H1 (cell line): ENCODE measurements around the gene DNAJB1. TPM values are rescaled to one million over a fixed set of nuclear protein-coding genes. Genes with fewer than 3 reads are reported as not detected.

Experiments used
- CTCF ChIA-PET: fragments of 300-600 bp; sonication (Branson Sonifier 250); formaldehyde crosslinking; loops from one replicate; lab custom pipeline; 2021; ENCODE audit not compliant: partially characterized antibody; lab: Charles Lee
- POLR2A ChIA-PET: fragments of 300-600 bp; sonication (Branson Sonifier 250); formaldehyde crosslinking; loops from one replicate; lab custom pipeline; 2021; ENCODE audit warnings: inconsistent platforms; ENCODE audit not compliant: partially characterized antibody; lab: Charles Lee
- DNase-seq, 2 experiments: peaks; one replicate each; pipeline versions ENCODE4 v3.0.0 to v3.0.0-alpha.2; 2010 to 2022; ENCODE audit warnings: low spot score in 2 of 2, low read depth in 1 of 2, mixed read lengths in 1 of 2
- FAIRE-seq: peaks from 2 replicates; lab custom pipeline; 2011; peaks lifted over from hg19 to GRCh38; lab: Jason Lieb, UNC
- H2AFZ ChIP-seq: 2 replicates; pipeline ENCODE4 v1.8.1; 2012; ENCODE audit warnings: low read length, inconsistent platforms
- H2AK5ac ChIP-seq: 2 replicates; pipeline ENCODE4 v1.6.1; 2013; ENCODE audit warnings: low read depth, low read length
- H2BK120ac ChIP-seq: replicated peaks from 2 replicates; pipeline ENCODE3; 2013; ENCODE audit warnings: low read depth, low read length, inconsistent platforms
- H2BK12ac ChIP-seq: 2 replicates; pipeline ENCODE4 v1.6.1; 2013; ENCODE audit warnings: low read depth, low read length
- H2BK15ac ChIP-seq: 2 replicates; pipeline ENCODE4 v1.6.1; 2013; ENCODE audit warnings: low read length
- H2BK20ac ChIP-seq: 2 replicates; pipeline ENCODE4 v1.6.1; 2013; ENCODE audit warnings: low read length
- H2BK5ac ChIP-seq: 2 replicates; pipeline ENCODE4 v1.6.1; 2013; ENCODE audit warnings: low read depth, low read length
- H3K14ac ChIP-seq: 2 replicates; pipeline ENCODE4 v1.6.1; 2013; ENCODE audit warnings: inconsistent platforms; ENCODE audit not compliant: insufficient read length
- H3K18ac ChIP-seq: 2 replicates; pipeline ENCODE4 v1.6.1; 2013; ENCODE audit warnings: low read length; ENCODE audit errors: extremely low read depth
- H3K23ac ChIP-seq: 2 replicates; pipeline ENCODE4 v1.6.1; 2013; ENCODE audit warnings: inconsistent platforms; ENCODE audit not compliant: insufficient read length
- H3K23me2 ChIP-seq: 2 replicates; pipeline ENCODE4 v1.6.1; 2013; ENCODE audit warnings: low read depth, low read length
- H3K27ac ChIP-seq: 2 replicates; pipeline ENCODE4 v1.6.1; 2011; ENCODE audit warnings: low read depth, low read length, inconsistent platforms
- H3K27me3 ChIP-seq, 4 experiments: replicated peaks in 1 of 4; 1 replicate in 1 of 4; 2 replicates in 3 of 4; pipeline versions ENCODE4 v1.6.1 to v1.8.1; 2011 to 2013; ENCODE audit warnings: low read length in 3 of 4, mild to moderate bottlenecking in 3 of 4, inconsistent platforms in 2 of 4, mixed read lengths in 2 of 4, moderate library complexity in 1 of 4; ENCODE audit not compliant: control insufficient read depth in 3 of 4, insufficient read depth in 3 of 4; ENCODE audit errors: extremely low read depth in 1 of 4
- H3K36me3 ChIP-seq, 4 experiments: 2 replicates each; pipeline versions ENCODE4 v1.6.1 to v1.8.1; 2011 to 2013; ENCODE audit warnings: mild to moderate bottlenecking in 4 of 4, low read length in 3 of 4, moderate library complexity in 2 of 4, control low read depth in 1 of 4, inconsistent platforms in 1 of 4; ENCODE audit not compliant: insufficient read depth in 4 of 4, control insufficient read depth in 2 of 4
- H3K4ac ChIP-seq: replicated peaks from 2 replicates; pipeline ENCODE3; 2013; ENCODE audit warnings: low read length, low read depth, mixed read lengths, inconsistent platforms; ENCODE audit not compliant: insufficient read length
- H3K4me1 ChIP-seq, 4 experiments: replicated peaks in 1 of 4; 1 replicate in 1 of 4; 2 replicates in 3 of 4; pipeline versions ENCODE4 v1.6.1 to v1.8.1; 2011 to 2013; ENCODE audit warnings: low read length in 3 of 4, inconsistent platforms in 2 of 4, mixed read lengths in 1 of 4; ENCODE audit not compliant: insufficient read depth in 4 of 4, control insufficient read depth in 3 of 4
- H3K4me2 ChIP-seq, 2 experiments: 2 replicates each; pipeline versions ENCODE4 v1.6.1 to v1.8.1; 2011 to 2013; ENCODE audit warnings: low read depth in 2 of 2, low read length in 2 of 2, control low read depth in 1 of 2, inconsistent platforms in 1 of 2, mild to moderate bottlenecking in 1 of 2; ENCODE audit not compliant: insufficient read depth in 1 of 2
- H3K4me3 ChIP-seq, 4 experiments: fragments of 200-600, 300-600 bp in 1 of 4; sonication (generic), shearing (Covaris generic), sonication (Bioruptor Twin) in 1 of 4; 2 replicates each; pipeline versions ENCODE4 v1.5.1 to v1.8.1; 2011 to 2016; ENCODE audit warnings: low read length in 4 of 4, low read depth in 3 of 4, control low read depth in 2 of 4, inconsistent platforms in 2 of 4, mild to moderate bottlenecking in 2 of 4, mixed read lengths in 1 of 4, moderate library complexity in 1 of 4; ENCODE audit not compliant: insufficient read depth in 2 of 4; ENCODE audit errors: extremely low read depth in 1 of 4
- H3K56ac ChIP-seq: replicated peaks from 2 replicates; pipeline ENCODE3; 2013; ENCODE audit warnings: low read depth, mild to moderate bottlenecking, mixed read lengths, low read length, inconsistent platforms; ENCODE audit not compliant: insufficient read length
- H3K79me1 ChIP-seq: 2 replicates; pipeline ENCODE4 v1.6.1; 2013; ENCODE audit warnings: low read depth, low read length, control low read depth
- H3K79me2 ChIP-seq, 2 experiments: 2 replicates each; pipeline versions ENCODE4 v1.6.1 to v1.8.1; 2012 to 2013; ENCODE audit warnings: low read length in 2 of 2, mild to moderate bottlenecking in 2 of 2, inconsistent platforms in 1 of 2; ENCODE audit not compliant: insufficient read depth in 2 of 2, control insufficient read depth in 1 of 2
- H3K9ac ChIP-seq, 4 experiments: replicated peaks in 1 of 4; 1 replicate in 1 of 4; 2 replicates in 3 of 4; pipeline versions ENCODE4 v1.6.1 to v1.8.1; 2011 to 2013; ENCODE audit warnings: low read depth in 3 of 4, low read length in 3 of 4, control low read depth in 2 of 4, mild to moderate bottlenecking in 2 of 4, moderate library complexity in 2 of 4, inconsistent platforms in 1 of 4; ENCODE audit errors: extremely low read depth in 1 of 4
- H3K9me3 ChIP-seq, 2 experiments: 2 replicates each; pipeline versions ENCODE4 v1.6.1 to v1.8.1; 2012 to 2013; ENCODE audit warnings: mild to moderate bottlenecking in 2 of 2, moderate library complexity in 2 of 2, control low read depth in 1 of 2, inconsistent platforms in 1 of 2, low read depth in 1 of 2, low read length in 1 of 2, mixed read lengths in 1 of 2; ENCODE audit not compliant: insufficient read depth in 2 of 2
- H4K20me1 ChIP-seq, 2 experiments: replicated peaks in 1 of 2; 2 replicates each; pipeline versions ENCODE3 to v1.8.1; 2011 to 2013; ENCODE audit warnings: inconsistent platforms in 2 of 2, low read length in 2 of 2, mild to moderate bottlenecking in 1 of 2; ENCODE audit not compliant: insufficient read depth in 2 of 2, control insufficient read depth in 1 of 2
- H4K5ac ChIP-seq: 2 replicates; pipeline ENCODE4 v1.6.1; 2013; ENCODE audit warnings: low read length, low read depth, mixed read lengths, inconsistent platforms; ENCODE audit not compliant: insufficient read length
- H4K8ac ChIP-seq: 2 replicates; pipeline ENCODE4 v1.8.0; 2013; ENCODE audit warnings: mild to moderate bottlenecking, moderate library complexity, low read length, inconsistent platforms; ENCODE audit not compliant: insufficient read depth; ENCODE audit errors: extremely low read depth
- H4K91ac ChIP-seq: replicated peaks from 2 replicates; pipeline ENCODE3; 2013; ENCODE audit warnings: low read length, mixed read lengths, inconsistent platforms; ENCODE audit not compliant: insufficient read length
- KDM4A ChIP-seq: IDR thresholded peaks from one replicate; pipeline ENCODE4 v1.7.1; 2012; ENCODE audit warnings: low read depth, mild to moderate bottlenecking, moderate library complexity, low read length, inconsistent platforms; ENCODE audit not compliant: severe bottlenecking
- MAFK ChIP-seq: IDR thresholded peaks from 2 replicates; pipeline ENCODE4 v1.6.1; 2012; ENCODE audit warnings: low read depth, mild to moderate bottlenecking, improper control_type of control experiment, low read length
- POLR2A ChIP-seq, 2 experiments: IDR thresholded peaks; 1 replicate in 1 of 2; 2 replicates in 1 of 2; pipeline ENCODE4 v1.6.1; 2011; ENCODE audit warnings: low read depth in 2 of 2, low read length in 2 of 2, mild to moderate bottlenecking in 2 of 2; ENCODE audit errors: control extremely low read depth in 1 of 2
- SAP30 ChIP-seq: fragments of 300-600 bp; sonication (generic); IDR thresholded peaks from 2 replicates; pipeline ENCODE4 v1.7.1; 2012; ENCODE audit warnings: low read length, moderate library complexity, mild to moderate bottlenecking, inconsistent platforms; ENCODE audit not compliant: insufficient read depth, insufficient replicate concordance
- SIN3A ChIP-seq, 2 experiments: IDR thresholded peaks in 1 of 2; conservative IDR thresholded peaks in 1 of 2; 2 replicates each; pipeline ENCODE4 v1.6.1; 2011 to 2012; ENCODE audit warnings: low read length in 2 of 2, improper control_type of control experiment in 1 of 2, low read depth in 1 of 2, mild to moderate bottlenecking in 1 of 2
- SP1 ChIP-seq: IDR thresholded peaks from 2 replicates; pipeline ENCODE4 v1.6.1; 2011; ENCODE audit warnings: low read depth, low read length
- SUZ12 ChIP-seq: fragments of 200-600 bp; sonication (generic); IDR thresholded peaks from 2 replicates; pipeline ENCODE4 v1.6.1; 2012; ENCODE audit warnings: mild to moderate bottlenecking, inconsistent platforms, low read length, moderate library complexity, mixed read lengths
- YY1 ChIP-seq: IDR thresholded peaks from 2 replicates; pipeline ENCODE4 v1.6.1; 2011; ENCODE audit warnings: low read depth, mild to moderate bottlenecking, low read length
- WGBS, 2 experiments: shearing (Covaris generic) in 1 of 2; methylation state at CpG; one replicate each; pipeline versions ENCODE4 v1.1.6 to v1.1.7; 2013 to 2015; ENCODE audit warnings: low lambda C conversion rate in 2 of 2, mixed read lengths in 2 of 2, inconsistent platforms in 1 of 2, low coverage in 1 of 2, missing lambda C conversion rate in 1 of 2; ENCODE audit not compliant: insufficient replicate concordance in 2 of 2, insufficient coverage in 1 of 2, insufficient read length in 1 of 2; ENCODE audit errors: extremely low coverage in 1 of 2, missing lambda C conversion rate in 1 of 2; 5-methylcytosine and 5-hydroxymethylcytosine counted together
- polyA plus RNA-seq, 7 experiments: library from polyadenylated mRNA; depleted of rRNA in 3 of 7; stranded (reverse) in 5 of 7; unstranded in 2 of 7; fragments of >200 nt in 5 of 7; fragments of 200-250 nt in 2 of 7; gene quantifications; 1 replicate in 5 of 7; 2 replicates in 1 of 7; 4 replicates in 1 of 7; pipeline versions ENCODE4 v1.2.1 to v1.2.3, GENCODE V29; 2011 to 2013; ENCODE audit warnings: missing spikeins in 2 of 7, mixed read lengths in 2 of 7
- total RNA-seq: library from RNA; stranded (reverse); fragmentation: NEBNext Ultra II Directional; extraction: Animal tissue kit (Norgen Biotek cat#: 25700); gene quantifications from 2 replicates; pipeline ENCODE4 v1.2.1, GENCODE V29; 2021
- TF ChIP-seq, protein P1 (sequence below), 3 experiments: IDR thresholded peaks; 1 replicate in 2 of 3; 2 replicates in 1 of 3; pipeline versions ENCODE4 v1.5.1 to v1.6.1; 2011; ENCODE audit warnings: low read length in 3 of 3, mild to moderate bottlenecking in 3 of 3, inconsistent platforms in 2 of 3, low read depth in 1 of 3, moderate library complexity in 1 of 3; ENCODE audit not compliant: insufficient read depth in 1 of 3; ENCODE audit errors: control extremely low read depth in 1 of 3

The DNAJB1 gene
- total and polyA plus RNA-seq, 2 of the 8 experiments (the other 6 are each of a cell fraction or from before 2014, with no cell fraction given) = 62.9 to 64.3 TPM

- FAIRE-seq = no peak
- H3K27ac ChIP-seq = no peak overlapping the region
- no peak overlapping the region for H2AK5ac ChIP-seq
- H3K4ac ChIP-seq = no peak overlapping the region
- H3K18ac ChIP-seq = no peak overlapping the region
- no peak overlapping the region; the same call in 1 of the 2 replicates for H2BK15ac ChIP-seq
- H2BK20ac ChIP-seq = no peak overlapping the region
- H2BK120ac ChIP-seq = no peak overlapping the region
- peaks cover 0 to 8% (median 4%) of the 10 kb centered on the region in 4 experiments; a peak in 3 of 7 replicates for H3K4me1 ChIP-seq
- H4K5ac ChIP-seq = no peak overlapping the region
- no peak overlapping the region for H4K8ac ChIP-seq
- H2AFZ ChIP-seq = no peak overlapping the region
- H2BK12ac ChIP-seq = no peak overlapping the region
- no peak overlapping the region for H4K91ac ChIP-seq
- H2BK5ac ChIP-seq = no peak overlapping the region
- H3K9ac ChIP-seq = peak overlapping the region in 2 of 4 experiments; percentile 13 to 64; a peak in 5 of 7 replicates
- no peak overlapping the region for H3K56ac ChIP-seq
- CTCF ChIA-PET = interaction anchor here (0.7 to 1.8 kb wide), 5 partner anchors 12 to 107 kb away, joined by 3 to 6 read pairs (median 5); no protein-coding TSS in a partner anchor
- H3K36me3 ChIP-seq = peaks cover 10 to 28% (median 17%) of the 10 kb centered on the region in 4 experiments
- H3K9me3 ChIP-seq = no peaks in the 10 kb centered on the region
- no peak overlapping the region for H3K23ac ChIP-seq
- H3K79me2 ChIP-seq = peaks cover 7 to 24% of the 10 kb centered on the region in 2 experiments; a peak in 3 of 4 replicates
- POLR2A ChIA-PET = interaction anchor here (0.7 to 3.8 kb wide), 12 partner anchors 11 to 1358 kb away, joined by 3 to 30 read pairs (median 5); partner anchors contain the start of genes GIPC1 and TECR
- peak overlapping the region; percentile 78 to 96 for H3K4me2 ChIP-seq
- no peak for DNase-seq
- peaks cover 14% of the 10 kb centered on the region for H3K79me1 ChIP-seq
- no peaks in the 10 kb centered on the region for H3K27me3 ChIP-seq
- peaks cover 3% of the 10 kb centered on the region; the same call in 1 of the 2 replicates for H3K23me2 ChIP-seq
- peaks cover 7 to 24% of the 10 kb centered on the region in 2 experiments for H4K20me1 ChIP-seq
- WGBS, 2 experiments = 60% methylated on average over 22 of the region's 22 CpGs; no CpG with 5 or more reads in 1 of the 2 experiments
- peak overlapping the region; percentile 76 to 95 (median 88) for H3K4me3 ChIP-seq
- no peak overlapping the region for H3K14ac ChIP-seq
- TF ChIP-seq SUZ12 (no peak), POLR2A (IDR thresholded peaks at IDR 0.05; ENCODE audit: control extremely low read depth in 1 of 2, low read depth in 2 of 2, low read length in 2 of 2) (no peak), SIN3A (conservative IDR thresholded peaks at IDR 0.05 in 1 of 2, IDR thresholded peaks at IDR 0.05 in 1 of 2; ENCODE audit: low read depth in 1 of 2, low read length in 2 of 2) (no peak), SP1 (no peak), KDM4A (no peak), YY1 (no peak), MAFK (no peak), SAP30 (no peak)
- TF ChIP-seq, protein P1, sequence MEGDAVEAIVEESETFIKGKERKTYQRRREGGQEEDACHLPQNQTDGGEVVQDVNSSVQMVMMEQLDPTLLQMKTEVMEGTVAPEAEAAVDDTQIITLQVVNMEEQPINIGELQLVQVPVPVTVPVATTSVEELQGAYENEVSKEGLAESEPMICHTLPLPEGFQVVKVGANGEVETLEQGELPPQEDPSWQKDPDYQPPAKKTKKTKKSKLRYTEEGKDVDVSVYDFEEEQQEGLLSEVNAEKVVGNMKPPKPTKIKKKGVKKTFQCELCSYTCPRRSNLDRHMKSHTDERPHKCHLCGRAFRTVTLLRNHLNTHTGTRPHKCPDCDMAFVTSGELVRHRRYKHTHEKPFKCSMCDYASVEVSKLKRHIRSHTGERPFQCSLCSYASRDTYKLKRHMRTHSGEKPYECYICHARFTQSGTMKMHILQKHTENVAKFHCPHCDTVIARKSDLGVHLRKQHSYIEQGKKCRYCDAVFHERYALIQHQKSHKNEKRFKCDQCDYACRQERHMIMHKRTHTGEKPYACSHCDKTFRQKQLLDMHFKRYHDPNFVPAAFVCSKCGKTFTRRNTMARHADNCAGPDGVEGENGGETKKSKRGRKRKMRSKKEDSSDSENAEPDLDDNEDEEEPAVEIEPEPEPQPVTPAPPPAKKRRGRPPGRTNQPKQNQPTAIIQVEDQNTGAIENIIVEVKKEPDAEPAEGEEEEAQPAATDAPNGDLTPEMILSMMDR (IDR thresholded peaks at IDR 0.05; ENCODE audit: control extremely low read depth in 1 of 3, insufficient read depth in 1 of 3, low read depth in 1 of 3, low read length in 3 of 3) = no peak
Observed at GRCh38 chr19:14516746-14517438, 1.3 kb downstream of the DNAJB1 start.
